K562 (cell line): ENCODE results near the gene IFT122. TPM values are rescaled to one million over a fixed set of nuclear protein-coding genes. Genes with fewer than 3 reads are reported as not detected.

Experiments
- ATAC-seq: fragments of 200-7000 bp; cut with Tn5 transposase; 3 replicates; pipeline ENCODE4 v1.9.1; 2020; ENCODE audit warnings: moderate library complexity
- BruUV-seq: library from RNA; stranded (reverse); fragments of 400-500 nt; replicated peaks from 2 replicates; lab custom pipeline; 2021; lab: Mats Ljungman, UMichigan
- CTCF ChIA-PET: fragments of 300-600 bp; formaldehyde crosslinking; extraction: SDS; loops from one replicate; lab custom pipeline; 2021; ENCODE audit warnings: low intra/inter-chr PET ratio; lab: Yijun Ruan, JAX
- POLR2A ChIA-PET: fragments of 300-600, 350-650 bp; sonication (Branson Sonifier 250); formaldehyde crosslinking; extraction: SDS; loops from one replicate; lab custom pipeline; 2021; ENCODE audit warnings: antibody characterized with exemption, inconsistent platforms; lab: Yijun Ruan, JAX
- DNase-seq, 4 experiments: peaks; one replicate each; pipeline versions ENCODE4 v3.0.0 to v3.0.0-alpha.2; 2011 to 2018; ENCODE audit warnings: low spot score in 3 of 4, mixed read lengths in 3 of 4; ENCODE audit errors: extremely low read depth in 1 of 4
- FAIRE-seq: peaks from 2 replicates; lab custom pipeline; 2011; peaks lifted over from hg19 to GRCh38; lab: Jason Lieb, UNC
- H2AFZ ChIP-seq: 2 replicates; pipeline ENCODE4 v1.6.0; 2011; ENCODE audit warnings: low read depth, low read length, control low read depth, inconsistent platforms
- H3K27ac ChIP-seq: fragments of 200-600 bp; 3 replicates; pipeline ENCODE4 v1.8.0; 2011; ENCODE audit warnings: low read depth, mild to moderate bottlenecking, control low read depth, inconsistent platforms, low read length, moderate library complexity, mixed read lengths; ENCODE audit errors: extremely low read depth
- H3K27me3 ChIP-seq, 2 experiments: fragments of 300-600 bp in 1 of 2; 2 replicates in 1 of 2; 3 replicates in 1 of 2; pipeline versions ENCODE4 v1.6.0 to v1.8.0; 2011; ENCODE audit warnings: inconsistent platforms in 2 of 2, low read length in 2 of 2, mild to moderate bottlenecking in 1 of 2, mixed read lengths in 1 of 2, moderate library complexity in 1 of 2; ENCODE audit not compliant: control insufficient read depth in 2 of 2, insufficient read depth in 2 of 2
- H3K36me3 ChIP-seq: fragments of 300-600 bp; 3 replicates; pipeline ENCODE4 v1.8.0; 2011; ENCODE audit warnings: mild to moderate bottlenecking, low read length, inconsistent platforms; ENCODE audit not compliant: control insufficient read depth, insufficient read depth
- H3K4me1 ChIP-seq, 2 experiments: fragments of 200-600 bp in 1 of 2; replicated peaks in 1 of 2; 2 replicates in 1 of 2; 3 replicates in 1 of 2; pipeline versions ENCODE4 v1.5.1 to v1.8.0; 2011; ENCODE audit warnings: inconsistent platforms in 2 of 2, low read length in 2 of 2, mild to moderate bottlenecking in 1 of 2, mixed read lengths in 1 of 2, moderate library complexity in 1 of 2; ENCODE audit not compliant: control insufficient read depth in 2 of 2, insufficient read depth in 2 of 2
- H3K4me2 ChIP-seq: 2 replicates; pipeline ENCODE4 v1.6.1; 2011; ENCODE audit warnings: low read length, control low read depth, inconsistent platforms, mixed read lengths; ENCODE audit not compliant: insufficient read depth
- H3K4me3 ChIP-seq: fragments of 200-600 bp; sonication (generic), shearing (Covaris generic); 2 replicates; pipeline ENCODE4 v1.5.1; 2016; ENCODE audit warnings: control low read depth, inconsistent platforms
- H3K79me2 ChIP-seq: fragments of 200-600 bp; 3 replicates; pipeline ENCODE4 v1.8.0; 2011; ENCODE audit warnings: low read length, inconsistent platforms; ENCODE audit not compliant: control insufficient read depth, insufficient read depth
- H3K9ac ChIP-seq, 2 experiments: 2 replicates each; pipeline versions ENCODE4 v1.6.0 to v1.6.1; 2011; ENCODE audit warnings: low read depth in 2 of 2, low read length in 2 of 2, control low read depth in 1 of 2, inconsistent platforms in 1 of 2, mild to moderate bottlenecking in 1 of 2, mixed read lengths in 1 of 2; ENCODE audit not compliant: insufficient read depth in 1 of 2
- H3K9me1 ChIP-seq: one replicate; pipeline ENCODE4 v1.6.0; 2011; ENCODE audit warnings: inconsistent platforms, mild to moderate bottlenecking, low read length, moderate library complexity; ENCODE audit not compliant: control insufficient read depth, insufficient read depth
- H3K9me3 ChIP-seq: replicated peaks from 2 replicates; pipeline ENCODE4 v1.5.1; 2011; ENCODE audit warnings: low read depth, low read length, inconsistent platforms; ENCODE audit not compliant: control insufficient read depth, insufficient read depth
- H4K20me1 ChIP-seq: replicated peaks from 2 replicates; pipeline ENCODE4 v1.6.1; 2011; ENCODE audit warnings: low read length, inconsistent platforms, mixed read lengths; ENCODE audit not compliant: control insufficient read depth, insufficient read depth
- BCLAF1 ChIP-seq, 2 experiments: fragments of 450-650 bp in 1 of 2; IDR thresholded peaks; 2 replicates each; pipeline ENCODE4 v1.6.1; 2011 to 2017; ENCODE audit warnings: low read depth in 2 of 2, antibody characterized with exemption in 1 of 2, borderline replicate concordance in 1 of 2, low read length in 1 of 2, mild to moderate bottlenecking in 1 of 2, mixed read lengths in 1 of 2; ENCODE audit not compliant: control insufficient read depth in 1 of 2
- L3MBTL2 ChIP-seq: fragments of 450-650 bp; IDR thresholded peaks from 2 replicates; pipeline ENCODE4 v1.6.1; 2016; ENCODE audit warnings: mild to moderate bottlenecking, moderate library complexity
- LEF1 ChIP-seq: fragments of 450-650 bp; IDR thresholded peaks from 2 replicates; pipeline ENCODE4 v1.6.1; 2016; ENCODE audit warnings: mild to moderate bottlenecking
- PREB ChIP-seq: sonication (generic); formaldehyde crosslinking; IDR thresholded peaks from 2 replicates; pipeline ENCODE4 v1.8.1; 2023; ENCODE audit warnings: mild to moderate bottlenecking, missing genetic modification reagents
- RBM39 ChIP-seq: fragments of 200-400 bp; formaldehyde crosslinking; optimal IDR thresholded peaks from 2 replicates; pipeline ENCODE3; 2018; ENCODE audit warnings: low read depth, low read length
- SPI1 ChIP-seq: IDR thresholded peaks from 2 replicates; pipeline ENCODE4 v1.6.1; 2011; ENCODE audit warnings: low read depth, low read length, control low read depth, borderline replicate concordance
- ZNF239 ChIP-seq: fragments of 250-450 bp; sonication (Bioruptor Pico); IDR thresholded peaks from 2 replicates; pipeline ENCODE4 v1.4.0; 2020; ENCODE audit warnings: mild to moderate bottlenecking
- ZNF592 ChIP-seq: fragments of 450-650 bp; IDR thresholded peaks from 2 replicates; pipeline ENCODE4 v1.6.1; 2017; ENCODE audit warnings: antibody characterized with exemption, mild to moderate bottlenecking
- WGBS: fragments of 100-300 bp; shearing (Covaris generic); methylation state at CpG from one replicate; pipeline ENCODE4 v1.1.6; 2016; ENCODE audit warnings: low coverage, mixed read lengths; ENCODE audit not compliant: insufficient coverage; ENCODE audit errors: missing lambda C conversion rate; 5-methylcytosine and 5-hydroxymethylcytosine counted together
- in situ Hi-C: fragments of 300-500 bp; cut with MboI; formaldehyde crosslinking; loops from 4 replicates; pipeline ENCODE4 v1.15.0; 2018; ENCODE audit warnings: inconsistent platforms, mixed read lengths
- intact Hi-C: fragments of 100-400 bp; cut with micrococcal nuclease; formaldehyde crosslinking; loops from 2 replicates; pipeline ENCODE4 v1.14.2; 2022
- polyA plus RNA-seq, 8 experiments: library from polyadenylated mRNA; depleted of rRNA in 4 of 8; stranded (reverse) in 5 of 8; unstranded in 3 of 8; fragments of >200 nt; fragmentation: Nextera tagmentation in 2 of 8; fragmentation: Illumina TruSeq in 1 of 8; extraction: Ambion mirVana in 2 of 8; extraction: Trizol in 1 of 8; gene quantifications; 2 replicates each; pipeline versions ENCODE4 v1.2.1 to v1.2.3, GENCODE V29; 2011 to 2014; ENCODE audit warnings: inconsistent platforms in 1 of 8, missing spikeins in 1 of 8
- total RNA-seq, 7 experiments: library from RNA; depleted of rRNA in 6 of 7; stranded (reverse); fragments of >200 nt in 6 of 7; fragmentation: Illumina TruSeq in 2 of 7; extraction: Trizol in 2 of 7; gene quantifications; 2 replicates each; pipeline versions ENCODE4 v1.2.1 to v1.2.3, GENCODE V29; 2011 to 2021; ENCODE audit warnings: low replicate concordance in 1 of 7

The IFT122 gene
- total and polyA plus RNA-seq, 9 of the 15 experiments (the other 6 are each of a cell fraction or from before 2014, with no cell fraction given), result 2.4 to 11.5 (median 7.7) TPM

- CTCF ChIA-PET, result no interaction called here
- POLR2A ChIA-PET, result interaction anchor here (3.9 to 5.3 kb wide), 3 partner anchors 14 to 28 kb away, joined by 14 to 67 read pairs (median 16); partner anchors contain the start of gene EFCAB12
- no peak overlapping the region for H2AFZ ChIP-seq
- 34% methylated on average over 4 of the region's 4 CpGs for WGBS
- FAIRE-seq, result no peak
- H3K9me1 ChIP-seq, result no peaks in the 10 kb centered on the region
- intact Hi-C loops, result loop anchor here (5.0 to 10.0 kb wide), 2 partner anchors 41 to 1413 kb away; no protein-coding TSS in a partner anchor
- DNase-seq, result no peak
- no peaks in the 10 kb centered on the region for H4K20me1 ChIP-seq
- peaks cover 72% of the 10 kb centered on the region for H3K79me2 ChIP-seq
- in situ Hi-C loops, result no loop called here
- peak overlapping the region; percentile 79 for H3K4me2 ChIP-seq
- H3K4me3 ChIP-seq, result no peak overlapping the region
- H3K4me1 ChIP-seq, result peaks cover 7 to 43% of the 10 kb centered on the region in 2 experiments
- BruUV-seq, result no TSS peak
- peaks cover 14% of the 10 kb centered on the region; the same call in 1 of the 3 replicates for H3K36me3 ChIP-seq
- H3K9ac ChIP-seq, result peak overlapping the region; percentile 70 to 80; a peak in 3 of 4 replicates
- TF ChIP-seq L3MBTL2 (0 out of 2 replicates have a peak, but pooled peaks have one; percentile 14), ZNF239 (no peak), ZNF592 (0 out of 2 replicates have a peak, but pooled peaks have one; percentile 42), SPI1 (peak; percentile 44; the same call in 1 of the 2 replicates), LEF1 (no peak), RBM39 (no peak), BCLAF1 (IDR thresholded peaks at IDR 0.05; ENCODE audit: borderline replicate concordance in 1 of 2, control insufficient read depth in 1 of 2, low read depth in 2 of 2, low read length in 1 of 2) (no peak), PREB (CRISPR knock-in tag) (no peak)
- ATAC-seq, result no peak
- no peaks in the 10 kb centered on the region for H3K9me3 ChIP-seq
- H3K27ac ChIP-seq, result peak overlapping the region; percentile 94; the same call in 2 of the 3 replicates
- no peaks in the 10 kb centered on the region for H3K27me3 ChIP-seq
Measured at GRCh38 chr3:129441782-129442181, 1.8 kb downstream of the IFT122 start.
